NCI-H1105 treated with DMSO at 0.1 percent for 48 hours (cell line): ENCODE results near the gene NTNG2.
A peak's percentile ranks its signal among the peaks of the same experiment; 100 is the strongest.

Experiments used
- DNase-seq: peaks from one replicate; lab custom pipeline; 2025; lab: John Stamatoyannopoulos, UW

Gene NTNG2

GRCh38 chr9:132204883-132205282 is 43.0 kb downstream of the NTNG2 start:
- no peak for DNase-seq

- no peak for DNase-seq
These were observed 45.4 kb downstream of the NTNG2 start for GRCh38 chr9:132207215-132207614.

- no peak for DNase-seq
These were observed 46.2 kb downstream of the NTNG2 start for GRCh38 chr9:132207839-132208615.

DNA sequence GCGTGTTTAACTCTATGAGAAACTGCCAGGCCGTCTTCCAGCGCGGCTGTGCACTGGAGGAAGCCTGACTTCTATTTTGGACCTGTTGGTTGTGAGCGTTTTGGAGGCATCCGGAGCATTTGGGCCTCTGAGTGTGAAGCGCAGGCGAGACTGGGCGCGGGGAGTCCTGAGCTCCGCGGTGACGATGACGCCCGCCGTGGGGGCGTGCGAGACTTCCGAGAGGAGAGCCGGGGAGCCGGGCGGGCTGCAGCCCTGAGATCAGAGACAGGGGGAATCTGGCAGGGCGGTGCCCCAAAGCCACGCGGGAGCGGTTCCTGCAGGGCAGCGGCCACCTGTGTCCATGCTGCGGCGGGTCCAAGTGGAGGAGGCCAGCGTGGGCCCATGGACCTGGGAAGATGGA is 47.4 kb downstream of the NTNG2 start:
- no peak for DNase-seq

DNA sequence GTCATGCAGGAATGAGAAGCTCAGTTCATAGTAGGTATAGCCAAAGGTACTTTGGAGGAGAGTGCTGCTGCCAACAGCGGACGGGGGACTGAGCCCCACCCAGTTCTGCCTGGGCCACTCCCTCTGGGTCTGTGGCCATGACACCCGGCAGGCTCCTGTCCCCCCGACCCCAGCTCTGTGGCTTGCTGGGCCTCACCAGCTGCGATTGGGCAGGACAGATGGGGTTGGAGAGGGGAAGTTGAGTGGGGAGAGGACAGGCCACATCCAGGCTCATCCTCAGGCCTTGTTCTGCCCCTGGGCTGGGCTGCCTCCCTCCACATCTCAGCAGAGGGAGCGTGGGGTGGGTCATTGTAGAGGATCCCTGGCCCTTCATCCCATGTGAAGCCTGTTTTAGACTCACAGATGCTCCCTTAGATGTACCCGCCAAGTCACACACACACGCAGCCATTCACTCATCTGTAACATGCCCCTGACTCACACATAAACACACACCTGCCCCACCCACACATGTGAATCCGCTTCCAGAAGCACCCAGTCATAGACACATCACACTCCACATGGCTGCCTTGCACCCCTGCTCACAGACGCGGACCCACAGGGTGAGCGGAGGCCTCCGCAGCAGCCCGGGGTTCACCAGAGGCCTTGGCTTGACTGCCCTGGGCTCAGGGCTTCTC is 48.8 kb downstream of the NTNG2 start:
- DNase-seq, result no peak

DNA sequence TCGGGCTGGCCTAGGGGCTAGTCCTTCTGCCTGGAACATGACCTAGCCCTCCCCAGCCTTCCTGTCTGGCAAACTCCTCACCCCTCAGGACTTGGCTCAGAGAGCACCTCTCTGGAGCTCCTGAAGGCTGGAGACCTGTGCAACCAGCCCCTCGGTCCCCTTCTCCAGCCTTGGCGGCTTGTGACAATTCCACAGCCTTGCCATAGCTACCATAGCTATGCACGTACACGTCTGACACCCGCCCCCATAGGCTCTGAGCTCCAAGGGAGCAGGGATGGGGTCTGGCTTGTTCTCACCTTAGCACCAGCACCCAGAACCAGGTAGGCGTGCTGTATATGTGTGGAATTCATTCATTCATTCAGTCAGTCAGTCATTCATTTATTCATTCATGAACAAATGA is 49.7 kb downstream of the NTNG2 start:
- DNase-seq, result no peak

- peak; percentile 19 for DNase-seq
These were observed 52.3 kb downstream of the NTNG2 start for GRCh38 chr9:132214027-132214622.

DNA sequence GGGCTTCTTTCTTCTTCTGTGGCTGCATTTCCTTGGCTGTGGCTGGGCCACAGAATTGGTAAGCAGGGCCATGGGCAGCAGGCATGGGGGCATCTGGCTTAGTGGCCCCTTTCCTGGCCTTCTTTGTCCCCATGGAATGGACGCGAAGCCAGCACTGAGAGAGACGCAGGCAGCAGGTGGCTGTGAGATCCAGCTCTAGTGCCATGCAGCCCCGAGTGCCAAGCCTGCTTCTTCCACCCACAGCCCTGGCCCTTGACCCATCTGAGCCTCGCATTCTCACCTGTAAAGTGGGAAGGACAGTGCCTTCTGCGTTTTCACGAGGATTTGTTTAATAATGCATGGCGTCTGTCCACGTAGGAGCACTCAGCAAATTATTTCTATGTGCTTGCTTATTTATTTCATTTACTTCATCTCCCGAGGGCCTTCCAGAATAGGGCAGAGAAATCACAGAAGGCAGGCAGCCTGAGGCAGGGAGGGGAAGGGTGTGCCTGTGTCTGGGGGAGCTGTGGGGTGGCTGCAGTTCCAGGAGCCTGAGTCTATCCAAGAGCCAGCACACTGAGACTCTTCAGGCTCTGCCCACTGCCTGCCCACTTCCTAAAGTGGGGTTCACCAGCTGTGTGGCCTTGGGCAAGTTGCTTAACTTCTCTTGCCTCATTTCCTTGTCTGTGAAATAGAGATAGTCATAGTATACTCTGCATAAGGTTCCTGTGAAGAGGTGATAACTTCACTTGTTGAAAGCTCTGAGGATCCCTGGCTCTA is 55.2 kb downstream of the NTNG2 start:
- DNase-seq, result no peak

DNA sequence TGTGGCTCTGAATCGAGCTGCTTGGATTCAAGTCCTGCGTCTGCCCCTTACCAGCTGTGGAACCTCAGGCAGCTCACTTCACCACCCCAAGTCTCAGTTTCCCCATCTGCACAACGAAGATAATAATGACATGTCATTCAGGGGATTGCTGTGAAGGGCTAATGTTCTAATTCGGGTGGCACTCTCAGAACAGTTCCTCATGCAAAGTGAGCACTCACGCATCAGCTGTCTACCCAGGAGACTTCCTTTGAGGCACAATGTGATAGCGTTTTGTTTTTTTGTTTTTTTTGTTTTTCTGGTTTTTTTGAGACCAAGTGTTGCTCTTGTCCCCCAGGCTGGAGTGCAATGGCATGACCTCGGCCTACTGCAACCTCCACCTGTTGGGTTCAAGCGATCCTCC is 56.4 kb downstream of the NTNG2 start:
- DNase-seq, result no peak

DNA sequence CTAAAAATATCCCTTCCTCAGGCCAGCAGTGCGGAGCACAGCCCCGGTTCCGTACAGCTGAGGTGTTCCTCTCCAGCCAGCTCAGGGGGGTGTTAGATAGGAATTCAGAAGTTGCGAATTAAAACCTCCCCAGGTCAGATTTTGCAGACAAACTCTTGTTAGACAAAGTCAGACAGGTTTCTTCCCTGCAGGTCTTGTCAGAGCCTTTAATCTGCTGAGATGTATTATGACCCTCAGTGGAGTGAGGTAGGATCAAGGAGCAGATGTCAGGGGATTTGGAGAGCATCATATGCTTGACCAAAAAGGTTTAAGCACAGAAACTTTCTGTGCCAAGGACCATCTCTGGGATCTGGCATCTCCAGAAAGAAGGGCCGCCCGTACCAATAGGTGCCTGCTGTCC is 60.1 kb downstream of the NTNG2 start:
- no peak for DNase-seq

DNA sequence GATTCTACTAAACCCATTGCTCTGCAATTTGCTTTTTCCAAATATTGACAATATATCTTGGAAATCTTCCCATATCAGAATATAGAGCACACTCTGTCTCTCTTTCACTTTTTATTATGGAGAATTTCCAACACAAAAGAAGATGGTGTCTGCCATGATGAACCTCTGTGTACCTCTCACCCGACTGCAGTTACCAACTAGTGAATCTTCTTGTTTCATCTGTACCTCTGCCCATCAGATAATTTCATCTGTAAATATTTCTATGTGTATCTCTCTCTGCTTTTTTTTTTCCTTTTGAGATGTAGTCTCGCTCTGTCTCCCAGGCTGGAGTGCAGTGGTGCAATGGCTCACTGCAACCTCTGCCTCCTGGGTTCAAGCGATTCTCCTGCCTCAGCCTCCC is 62.8 kb downstream of the NTNG2 start:
- no peak for DNase-seq

- no peak for DNase-seq
These were observed 64.9 kb downstream of the NTNG2 start for GRCh38 chr9:132226571-132227430.

- no peak for DNase-seq
These were observed 66.2 kb downstream of the NTNG2 start for GRCh38 chr9:132228062-132228461.

- no peak for DNase-seq
These were observed 68.7 kb downstream of the NTNG2 start for GRCh38 chr9:132230605-132231004.

DNA sequence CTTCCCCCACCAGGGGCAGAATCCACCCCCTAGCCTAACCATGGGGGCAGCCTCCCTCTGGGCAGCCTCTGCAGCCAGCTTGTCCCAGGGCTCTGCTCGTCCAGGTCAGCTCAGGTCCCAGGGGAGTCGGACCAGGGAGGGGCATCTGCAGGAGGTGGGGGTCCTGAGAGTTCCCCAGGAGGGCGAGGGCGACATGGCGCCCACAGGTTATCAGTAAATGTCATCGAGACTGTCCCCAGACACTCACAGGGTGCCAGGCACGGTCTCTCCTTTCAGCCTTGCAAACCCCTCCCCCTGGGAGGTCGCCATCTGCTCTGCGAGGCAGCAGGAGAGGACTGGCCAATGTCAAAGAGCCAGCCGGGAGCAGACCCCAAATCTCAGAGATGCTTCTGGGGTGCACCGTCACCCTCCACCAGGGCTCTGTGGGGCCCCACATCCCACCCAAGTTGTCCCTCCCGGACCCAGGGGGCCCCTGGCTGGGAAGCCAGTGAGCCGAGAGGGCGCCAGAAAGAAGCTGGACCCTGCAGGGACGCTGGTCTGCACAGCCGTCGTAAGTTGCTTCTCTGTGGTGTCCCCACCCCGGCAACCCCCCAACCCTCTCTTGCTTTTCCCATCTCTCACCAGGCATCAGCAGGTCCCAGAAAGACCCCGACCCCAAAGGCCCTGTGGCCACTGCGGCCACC is 69.3 kb downstream of the NTNG2 start:
- DNase-seq, result no peak

GRCh38 chr9:132232522-132232921 is 70.7 kb downstream of the NTNG2 start:
- no peak for DNase-seq

DNA sequence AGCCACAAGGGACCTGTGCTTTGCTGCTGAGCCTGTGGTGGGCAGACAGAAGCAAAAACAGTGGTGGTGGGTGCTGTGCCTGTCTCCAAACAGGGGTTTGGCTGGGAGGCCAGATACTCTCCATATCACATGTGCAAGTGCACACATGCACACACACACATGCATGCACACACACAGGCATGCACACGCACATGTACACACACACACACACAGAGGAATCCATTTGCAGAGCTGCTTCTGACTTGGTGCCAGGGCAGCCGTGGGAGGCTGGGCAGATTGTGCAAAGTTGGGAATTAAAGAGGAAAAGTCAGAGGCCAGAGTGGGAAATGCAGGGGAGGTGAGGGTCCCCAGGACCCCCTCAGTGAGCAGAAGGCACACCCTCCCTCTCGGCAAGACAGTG is 71.3 kb downstream of the NTNG2 start:
- no peak for DNase-seq

GRCh38 chr9:132234535-132234934 is 72.7 kb downstream of the NTNG2 start:
- DNase-seq, result no peak

DNA sequence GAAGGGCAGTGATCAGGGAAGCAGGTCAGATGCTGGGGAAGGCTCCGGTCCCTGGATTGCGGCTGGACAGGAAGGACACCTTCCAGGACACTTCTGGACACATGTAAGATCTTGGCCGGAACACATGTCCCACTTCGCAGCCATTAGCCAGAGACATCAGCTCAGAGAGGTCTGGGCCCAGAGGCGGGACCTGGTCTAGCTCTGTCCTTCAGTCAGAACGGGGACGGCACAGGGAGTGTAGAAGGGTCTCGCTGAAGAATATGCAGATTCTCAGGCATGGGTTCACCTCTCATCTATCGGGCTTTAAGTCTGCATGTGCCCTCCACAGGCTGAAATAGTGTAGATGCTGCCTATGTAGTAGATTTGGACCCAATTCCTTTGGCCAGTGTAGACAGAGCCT is 73.3 kb downstream of the NTNG2 start:
- no peak for DNase-seq

DNA sequence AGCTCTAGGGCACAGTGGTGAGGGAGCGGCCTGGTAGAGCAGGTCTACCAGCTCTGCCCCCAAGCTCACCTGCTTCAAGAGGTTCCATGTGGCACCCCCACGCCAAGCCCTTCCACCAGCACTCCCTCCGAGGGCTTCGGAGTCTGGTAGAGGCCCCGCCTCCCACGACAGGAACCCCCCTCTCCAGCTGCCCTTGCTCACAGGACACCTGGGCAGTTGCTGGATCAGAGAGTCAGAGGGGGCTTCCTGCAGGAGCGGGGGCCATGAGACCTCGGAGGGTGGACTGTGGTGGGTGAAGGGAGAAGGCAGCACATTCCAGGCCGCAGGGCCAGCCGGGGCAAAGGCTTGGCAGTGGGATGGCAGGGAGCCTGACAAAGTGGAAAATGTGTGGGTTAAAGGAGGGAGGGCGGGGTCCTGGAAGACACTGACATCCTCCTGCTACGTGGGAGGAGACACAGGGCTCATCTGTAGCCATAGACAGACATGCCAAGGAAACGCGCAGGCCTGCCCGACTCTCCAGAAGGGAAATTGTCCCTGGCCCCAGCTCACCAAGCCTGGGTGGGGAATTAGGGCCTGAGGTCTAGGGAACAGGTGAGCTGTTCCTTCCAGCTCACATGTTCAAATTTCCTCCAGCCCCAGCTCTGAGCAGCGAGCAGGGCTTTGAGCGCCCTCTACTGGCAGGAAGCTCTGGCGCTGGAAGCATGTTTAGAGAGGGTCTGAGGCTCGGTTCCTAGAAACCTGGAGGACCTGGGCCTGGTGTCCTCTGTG is 74.2 kb downstream of the NTNG2 start:
- DNase-seq, result peak; percentile 61
